C4-2B (cell line): Measurements from ENCODE around the gene FBLL1.
"Not testable (repeated sequence)": the region's sequence is repeated elsewhere in the genome, so short reads cannot be mapped to it uniquely, and the experiment has no call there.

Experiments
- H3K27ac ChIP-seq: fragments of 450-650 bp; 2 replicates; pipeline ENCODE4 v1.5.1; 2017
- ZFX ChIP-seq: fragments of 450-650 bp; IDR thresholded peaks from 2 replicates; pipeline ENCODE4 v1.6.1; 2017
- TF ChIP-seq, protein P1 (sequence below): fragments of 450-650 bp; conservative IDR thresholded peaks from 2 replicates; pipeline ENCODE4 v1.5.1; 2017; ENCODE audit warnings: mild to moderate bottlenecking

FBLL1 gene

GRCh38 chr5:168557389-168557788 is 28.3 kb downstream of the FBLL1 start:
- H3K27ac ChIP-seq = no peak overlapping the region
- TF ChIP-seq ZFX = no peak
- TF ChIP-seq, protein P1, sequence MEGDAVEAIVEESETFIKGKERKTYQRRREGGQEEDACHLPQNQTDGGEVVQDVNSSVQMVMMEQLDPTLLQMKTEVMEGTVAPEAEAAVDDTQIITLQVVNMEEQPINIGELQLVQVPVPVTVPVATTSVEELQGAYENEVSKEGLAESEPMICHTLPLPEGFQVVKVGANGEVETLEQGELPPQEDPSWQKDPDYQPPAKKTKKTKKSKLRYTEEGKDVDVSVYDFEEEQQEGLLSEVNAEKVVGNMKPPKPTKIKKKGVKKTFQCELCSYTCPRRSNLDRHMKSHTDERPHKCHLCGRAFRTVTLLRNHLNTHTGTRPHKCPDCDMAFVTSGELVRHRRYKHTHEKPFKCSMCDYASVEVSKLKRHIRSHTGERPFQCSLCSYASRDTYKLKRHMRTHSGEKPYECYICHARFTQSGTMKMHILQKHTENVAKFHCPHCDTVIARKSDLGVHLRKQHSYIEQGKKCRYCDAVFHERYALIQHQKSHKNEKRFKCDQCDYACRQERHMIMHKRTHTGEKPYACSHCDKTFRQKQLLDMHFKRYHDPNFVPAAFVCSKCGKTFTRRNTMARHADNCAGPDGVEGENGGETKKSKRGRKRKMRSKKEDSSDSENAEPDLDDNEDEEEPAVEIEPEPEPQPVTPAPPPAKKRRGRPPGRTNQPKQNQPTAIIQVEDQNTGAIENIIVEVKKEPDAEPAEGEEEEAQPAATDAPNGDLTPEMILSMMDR = no peak

DNA sequence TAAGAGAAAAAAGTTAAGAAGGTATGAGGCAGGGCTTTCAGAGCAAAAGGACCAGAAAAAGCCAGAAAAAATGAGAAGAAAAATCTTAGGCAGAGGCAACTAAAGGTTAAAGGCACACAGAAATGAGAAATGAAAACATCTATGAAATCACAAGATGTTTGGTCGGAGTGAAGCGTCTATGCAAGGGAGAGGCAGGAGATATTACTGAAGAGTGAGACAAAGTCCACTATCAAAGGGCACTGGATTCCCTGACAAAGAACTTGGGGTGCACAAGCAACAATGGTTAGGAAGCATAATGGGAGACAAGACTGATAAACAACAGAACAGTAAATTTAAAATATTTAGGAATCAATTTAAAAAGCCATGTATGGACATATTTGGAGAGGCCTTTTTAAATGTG is 33.2 kb downstream of the FBLL1 start:
- TF ChIP-seq ZFX = no peak
- TF ChIP-seq, protein P1 = no peak
- no peak overlapping the region for H3K27ac ChIP-seq

DNA sequence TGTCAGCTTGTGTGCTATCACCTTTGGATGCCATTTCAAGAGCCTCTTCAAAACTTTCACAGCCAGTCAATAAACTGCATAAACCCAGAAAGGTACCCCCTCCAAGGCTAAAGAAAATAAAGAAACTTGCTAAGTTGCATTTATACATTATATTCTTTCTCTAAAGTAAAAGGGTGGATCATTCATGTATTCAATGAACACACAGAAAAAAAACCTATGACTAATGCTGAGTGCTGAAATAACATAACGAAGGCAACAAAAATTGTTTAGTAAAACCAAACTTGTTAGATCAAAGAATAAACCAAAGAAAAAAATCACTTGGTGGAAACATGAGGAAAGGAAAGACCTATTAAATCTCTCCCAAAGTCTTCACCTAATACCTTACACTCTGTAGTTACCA is 34.9 kb downstream of the FBLL1 start:
- no peak overlapping the region for H3K27ac ChIP-seq
- TF ChIP-seq, protein P1 = no peak
- no peak for TF ChIP-seq ZFX

DNA sequence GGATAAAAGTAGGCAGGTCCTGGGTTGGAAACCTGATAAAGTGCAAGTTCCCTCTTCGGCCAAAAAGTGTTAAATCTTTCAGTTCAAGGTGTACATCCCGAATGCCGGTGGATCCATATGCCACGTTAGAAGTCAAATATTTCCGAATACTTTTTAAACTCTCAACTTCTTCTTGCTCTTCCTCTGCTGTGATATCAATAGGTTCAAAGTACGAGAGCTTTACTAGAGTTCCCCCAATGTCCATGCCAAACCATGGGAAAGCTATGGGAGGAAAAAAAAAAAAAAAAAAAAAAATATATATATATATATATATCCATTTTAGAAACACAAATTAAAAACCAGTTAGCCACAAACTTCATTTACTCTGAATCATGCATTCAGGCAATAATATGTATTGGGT is 39.6 kb downstream of the FBLL1 start:
- TF ChIP-seq, protein P1 = no peak
- TF ChIP-seq ZFX = no peak
- no peak overlapping the region for H3K27ac ChIP-seq

DNA sequence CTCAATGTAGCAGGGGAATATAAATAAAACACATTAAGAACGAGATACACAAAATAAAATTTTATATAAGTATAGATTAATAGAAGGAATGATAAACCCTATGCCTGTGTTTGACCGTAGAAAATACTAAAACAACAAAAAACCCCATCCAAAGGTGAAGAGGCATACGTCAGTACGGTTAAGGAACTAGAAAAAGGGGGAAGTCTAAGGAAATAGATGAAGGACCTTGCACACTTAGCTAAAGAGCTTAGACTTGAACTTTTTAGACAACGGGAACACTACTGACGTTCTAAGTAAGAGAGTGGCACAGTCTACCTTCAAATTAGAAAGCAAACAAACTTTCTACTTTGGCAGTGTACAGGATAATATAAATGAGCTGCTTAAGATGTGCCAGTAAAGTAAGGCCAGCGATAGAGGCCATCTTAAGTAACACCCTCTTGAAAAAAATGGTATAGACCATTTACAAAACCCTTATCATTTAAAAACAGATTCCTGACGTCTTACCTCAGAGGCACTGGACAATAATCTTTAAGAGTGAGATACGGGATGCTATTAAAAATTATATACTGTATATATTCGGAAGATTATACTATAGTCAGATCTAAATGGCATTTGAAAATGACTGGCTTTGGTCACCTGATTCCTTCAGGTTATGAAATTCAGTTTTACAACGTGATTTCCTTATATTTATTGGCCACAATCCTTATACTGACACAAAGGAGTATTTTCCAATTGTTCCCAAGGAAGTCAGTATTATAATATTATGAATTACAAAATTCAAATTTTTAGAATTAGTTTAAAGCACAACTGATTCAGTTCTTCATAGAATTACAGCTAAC is 41.6 kb downstream of the FBLL1 start:
- no peak overlapping the region for H3K27ac ChIP-seq
- TF ChIP-seq ZFX = no peak
- TF ChIP-seq, protein P1 = no peak

DNA sequence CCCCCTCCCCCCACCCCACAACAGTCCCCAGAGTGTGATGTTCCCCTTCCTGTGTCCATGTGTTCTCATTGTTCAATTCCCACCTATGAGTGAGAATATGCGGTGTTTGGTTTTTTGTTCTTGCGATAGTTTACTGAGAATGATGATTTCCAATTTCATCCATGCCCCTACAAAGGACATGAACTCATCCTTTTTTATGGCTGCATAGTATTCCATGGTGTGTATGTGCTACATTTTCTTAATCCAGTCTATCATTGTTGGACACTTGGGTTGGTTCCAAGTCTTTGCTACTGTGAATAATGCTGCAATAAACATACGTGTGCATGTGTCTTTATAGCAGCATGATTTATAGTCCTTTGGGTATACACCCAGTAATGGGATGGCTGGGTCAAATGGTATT is 44.6 kb downstream of the FBLL1 start:
- not testable (repeated sequence) for H3K27ac ChIP-seq

DNA sequence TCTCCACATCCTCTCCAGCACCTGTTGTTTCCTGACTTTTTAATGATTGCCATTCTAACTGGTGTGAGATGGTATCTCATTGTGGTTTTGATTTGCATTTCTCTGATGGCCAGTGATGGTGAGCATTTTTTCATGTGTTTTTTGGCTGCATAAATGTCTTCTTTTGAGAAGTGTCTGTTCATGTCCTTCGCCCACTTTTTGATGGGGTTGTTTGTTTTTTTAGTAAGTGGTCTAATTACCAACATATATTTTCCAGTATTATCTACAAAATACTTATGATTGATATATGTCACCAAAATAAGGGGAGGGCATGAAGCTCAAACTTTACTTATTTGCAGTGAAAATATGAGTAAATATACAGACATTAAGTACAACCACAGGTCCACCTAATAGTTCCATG is 45.1 kb downstream of the FBLL1 start:
- H3K27ac ChIP-seq = not testable (repeated sequence)

GRCh38 chr5:168575391-168576372 is 46.6 kb downstream of the FBLL1 start:
- H3K27ac ChIP-seq = no peak overlapping the region

More at GRCh38 chr5:168575391-168576372, 46.6 kb downstream of the FBLL1 start:
- TF ChIP-seq ZFX = no peak
- TF ChIP-seq, protein P1 = no peak
